GM12875 (cell line): ENCODE results near the gene RPS26.

Experiments
- H3K4me3 ChIP-seq: one replicate; pipeline ENCODE4 v1.5.1; 2011; ENCODE audit warnings: low read depth, low read length, control low read depth
- CTCF ChIP-seq: IDR thresholded peaks from 2 replicates; pipeline ENCODE4 v1.5.1; 2011; ENCODE audit warnings: low read depth, mild to moderate bottlenecking, control low read depth, inconsistent platforms, low read length, moderate library complexity, borderline replicate concordance; ENCODE audit not compliant: insufficient read depth

RPS26 gene

GRCh38 chr12:56081393-56082347 is 40.0 kb downstream of the RPS26 start:
- TF ChIP-seq CTCF, result no peak
- no peak overlapping the region for H3K4me3 ChIP-seq

GRCh38 chr12:56082382-56082781 is 40.7 kb downstream of the RPS26 start:
- no peak for TF ChIP-seq CTCF

GRCh38 chr12:56082967-56083366 is 41.2 kb downstream of the RPS26 start:
- no peak overlapping the region for H3K4me3 ChIP-seq
- no peak for TF ChIP-seq CTCF

More at GRCh38 chr12:56082382-56082781, 40.7 kb downstream of the RPS26 start:
- no peak overlapping the region for H3K4me3 ChIP-seq

GRCh38 chr12:56084958-56085543 is 43.3 kb downstream of the RPS26 start:
- H3K4me3 ChIP-seq, result no peak overlapping the region
- peak; percentile 71 for TF ChIP-seq CTCF

- no peak for TF ChIP-seq CTCF
- H3K4me3 ChIP-seq, result no peak overlapping the region
Observed at GRCh38 chr12:56086096-56086495, 44.4 kb downstream of the RPS26 start.

DNA sequence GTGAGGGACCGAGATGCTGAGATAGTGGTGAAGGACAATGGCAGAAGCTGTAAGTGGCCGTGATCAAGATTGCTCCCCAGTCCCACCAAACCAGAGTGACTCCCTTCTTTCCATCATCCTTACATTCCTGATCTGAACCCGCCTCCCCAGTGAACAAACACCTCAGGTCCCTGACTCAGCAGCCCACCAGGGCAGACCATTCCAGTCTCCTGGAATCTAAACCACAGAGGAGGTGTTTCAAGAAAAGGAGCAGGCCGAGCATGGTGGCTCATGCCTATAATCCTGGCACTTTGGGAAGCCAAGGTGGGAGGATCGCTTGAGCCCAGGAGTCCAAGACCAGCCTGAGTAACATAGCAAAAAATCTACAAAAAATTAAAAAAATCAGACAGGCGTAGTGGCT is 44.9 kb downstream of the RPS26 start:
- no peak for TF ChIP-seq CTCF
- H3K4me3 ChIP-seq, result no peak overlapping the region
